ENCODE results near the gene EHHADH. TPM values are rescaled to one million over a fixed set of nuclear protein-coding genes. Genes with fewer than 3 reads are reported as not detected.

The EHHADH gene
- total RNA-seq, 1 experiment from 2014 or later, result 10.7 TPM

DNA sequence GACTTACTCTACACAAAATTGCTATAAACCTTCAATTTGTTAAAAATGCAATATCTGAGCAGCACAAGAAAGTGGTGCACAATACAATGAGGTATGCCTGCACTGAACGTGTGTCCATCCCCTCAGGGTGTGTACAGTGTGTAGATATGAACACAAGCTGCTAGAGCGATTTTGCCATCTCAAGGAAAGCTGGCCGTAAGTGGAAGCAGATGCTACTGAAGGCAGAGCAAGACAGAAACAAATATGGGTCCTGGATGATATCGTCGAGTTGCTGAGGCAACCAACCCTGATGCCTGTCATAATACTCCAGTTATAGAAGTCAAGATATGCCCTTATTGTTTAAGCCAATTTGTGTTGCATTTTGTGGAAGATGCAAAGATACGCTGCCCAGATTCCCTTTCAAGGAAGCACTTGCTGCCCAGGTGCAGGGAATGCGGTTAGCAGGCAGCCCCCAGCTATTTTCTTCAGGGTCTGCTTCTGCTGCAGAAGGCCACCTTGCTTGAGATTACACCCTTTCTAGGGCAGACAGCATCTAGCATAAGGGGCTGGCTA, 25.8 kb upstream of the EHHADH start:
- intact Hi-C loops (cut with micrococcal nuclease), result loop anchor here (2.0 kb wide), 1 partner anchor 405 kb away; no protein-coding TSS in a partner anchor
- CTCF ChIA-PET, result interaction anchor here (1.3 kb wide), 1 partner anchor 29 kb away, joined by 3 read pairs; no protein-coding TSS in a partner anchor

More for the DNA sequence above, 25.8 kb upstream of the EHHADH start:
- peaks cover 6 to 21% of the 10 kb centered on the region in 2 experiments; a peak in 3 of 4 replicates for H3K4me1 ChIP-seq (ENCODE audit: control insufficient read depth in 1 of 2, insufficient read depth in 2 of 2, low read length in 2 of 2)
- RAD21 ChIA-PET (ENCODE audit: low non-redundant PET in 1 of 2, low total read pairs in 2 of 2, uncharacterized antibody in 2 of 2, unreplicated experiment in 2 of 2), result no interaction called here
- no peak overlapping the region for H2AFZ ChIP-seq (ENCODE audit: low read depth, low read length, poor library complexity, severe bottlenecking)
- no peak overlapping the region for H3K9ac ChIP-seq (ENCODE audit: low read length)
- H3K4me3 ChIP-seq (replicated peaks in 1 of 2; ENCODE audit: low read depth in 1 of 2, low read length in 2 of 2), result no peak overlapping the region
- H3K27ac ChIP-seq (ENCODE audit: low read depth, low read length), result no peak overlapping the region
- no peaks in the 10 kb centered on the region for H3K9me2 ChIP-seq (ENCODE audit: insufficient read depth)
- H4K20me1 ChIP-seq (ENCODE audit: insufficient read depth), result no peaks in the 10 kb centered on the region
- H3K4me2 ChIP-seq (ENCODE audit: low read length), result no peak overlapping the region
- no peaks in the 10 kb centered on the region for H3K36me3 ChIP-seq (ENCODE audit: control insufficient read depth in 1 of 2, insufficient read depth in 2 of 2, low read length in 2 of 2)
- no peak for TF ChIP-seq SIN3A (IDR thresholded peaks at IDR 0.05; ENCODE audit: low read depth)
- no peak for TF ChIP-seq EGR1 (IDR thresholded peaks at IDR 0.05; ENCODE audit: low read depth)
- no peak for TF ChIP-seq ELF1 (IDR thresholded peaks at IDR 0.05; ENCODE audit: borderline replicate concordance, low read depth)
- no peak for TF ChIP-seq POLR2AphosphoS5 (IDR thresholded peaks at IDR 0.05; ENCODE audit: low read depth, low read length)
- TF ChIP-seq, protein P1, sequence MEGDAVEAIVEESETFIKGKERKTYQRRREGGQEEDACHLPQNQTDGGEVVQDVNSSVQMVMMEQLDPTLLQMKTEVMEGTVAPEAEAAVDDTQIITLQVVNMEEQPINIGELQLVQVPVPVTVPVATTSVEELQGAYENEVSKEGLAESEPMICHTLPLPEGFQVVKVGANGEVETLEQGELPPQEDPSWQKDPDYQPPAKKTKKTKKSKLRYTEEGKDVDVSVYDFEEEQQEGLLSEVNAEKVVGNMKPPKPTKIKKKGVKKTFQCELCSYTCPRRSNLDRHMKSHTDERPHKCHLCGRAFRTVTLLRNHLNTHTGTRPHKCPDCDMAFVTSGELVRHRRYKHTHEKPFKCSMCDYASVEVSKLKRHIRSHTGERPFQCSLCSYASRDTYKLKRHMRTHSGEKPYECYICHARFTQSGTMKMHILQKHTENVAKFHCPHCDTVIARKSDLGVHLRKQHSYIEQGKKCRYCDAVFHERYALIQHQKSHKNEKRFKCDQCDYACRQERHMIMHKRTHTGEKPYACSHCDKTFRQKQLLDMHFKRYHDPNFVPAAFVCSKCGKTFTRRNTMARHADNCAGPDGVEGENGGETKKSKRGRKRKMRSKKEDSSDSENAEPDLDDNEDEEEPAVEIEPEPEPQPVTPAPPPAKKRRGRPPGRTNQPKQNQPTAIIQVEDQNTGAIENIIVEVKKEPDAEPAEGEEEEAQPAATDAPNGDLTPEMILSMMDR (IDR thresholded peaks at IDR 0.05 in 2 of 3, conservative IDR thresholded peaks at IDR 0.05 in 1 of 3; ENCODE audit: borderline replicate concordance in 1 of 3, insufficient read depth in 1 of 3, low read depth in 2 of 3, low read length in 2 of 3), result no peak
- no peak for TF ChIP-seq SP1 (IDR thresholded peaks at IDR 0.05; ENCODE audit: low read depth)
- no peak for TF ChIP-seq ZNF274 (IDR thresholded peaks at IDR 0.05; ENCODE audit: low read depth, low read length)
- TF ChIP-seq EZH2 (IDR thresholded peaks at IDR 0.05), result no peak
- TF ChIP-seq FOSL1 (IDR thresholded peaks at IDR 0.05; ENCODE audit: low read depth), result no peak
- TF ChIP-seq SRF (IDR thresholded peaks at IDR 0.05; ENCODE audit: low read depth), result no peak
- no peak for TF ChIP-seq CBX3 (IDR thresholded peaks at IDR 0.05; ENCODE audit: low read depth)
- no peak for TF ChIP-seq RAD21 (IDR thresholded peaks at IDR 0.05; ENCODE audit: low read depth)
- TF ChIP-seq, protein P2, sequence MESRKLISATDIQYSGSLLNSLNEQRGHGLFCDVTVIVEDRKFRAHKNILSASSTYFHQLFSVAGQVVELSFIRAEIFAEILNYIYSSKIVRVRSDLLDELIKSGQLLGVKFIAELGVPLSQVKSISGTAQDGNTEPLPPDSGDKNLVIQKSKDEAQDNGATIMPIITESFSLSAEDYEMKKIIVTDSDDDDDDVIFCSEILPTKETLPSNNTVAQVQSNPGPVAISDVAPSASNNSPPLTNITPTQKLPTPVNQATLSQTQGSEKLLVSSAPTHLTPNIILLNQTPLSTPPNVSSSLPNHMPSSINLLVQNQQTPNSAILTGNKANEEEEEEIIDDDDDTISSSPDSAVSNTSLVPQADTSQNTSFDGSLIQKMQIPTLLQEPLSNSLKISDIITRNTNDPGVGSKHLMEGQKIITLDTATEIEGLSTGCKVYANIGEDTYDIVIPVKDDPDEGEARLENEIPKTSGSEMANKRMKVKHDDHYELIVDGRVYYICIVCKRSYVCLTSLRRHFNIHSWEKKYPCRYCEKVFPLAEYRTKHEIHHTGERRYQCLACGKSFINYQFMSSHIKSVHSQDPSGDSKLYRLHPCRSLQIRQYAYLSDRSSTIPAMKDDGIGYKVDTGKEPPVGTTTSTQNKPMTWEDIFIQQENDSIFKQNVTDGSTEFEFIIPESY (IDR thresholded peaks at IDR 0.05; ENCODE audit: extremely low read depth, insufficient replicate concordance, low read length), result no peak
- TF ChIP-seq CEBPB (IDR thresholded peaks at IDR 0.05; ENCODE audit: low read depth), result no peak
- no peak for TF ChIP-seq YY1 (IDR thresholded peaks at IDR 0.05; ENCODE audit: extremely low read depth, insufficient replicate concordance, low read depth, low read length)
- TF ChIP-seq POLR2A (IDR thresholded peaks at IDR 0.05; ENCODE audit: borderline replicate concordance, extremely low read depth, insufficient read depth, insufficient read length), result no peak
- TF ChIP-seq, protein P3, sequence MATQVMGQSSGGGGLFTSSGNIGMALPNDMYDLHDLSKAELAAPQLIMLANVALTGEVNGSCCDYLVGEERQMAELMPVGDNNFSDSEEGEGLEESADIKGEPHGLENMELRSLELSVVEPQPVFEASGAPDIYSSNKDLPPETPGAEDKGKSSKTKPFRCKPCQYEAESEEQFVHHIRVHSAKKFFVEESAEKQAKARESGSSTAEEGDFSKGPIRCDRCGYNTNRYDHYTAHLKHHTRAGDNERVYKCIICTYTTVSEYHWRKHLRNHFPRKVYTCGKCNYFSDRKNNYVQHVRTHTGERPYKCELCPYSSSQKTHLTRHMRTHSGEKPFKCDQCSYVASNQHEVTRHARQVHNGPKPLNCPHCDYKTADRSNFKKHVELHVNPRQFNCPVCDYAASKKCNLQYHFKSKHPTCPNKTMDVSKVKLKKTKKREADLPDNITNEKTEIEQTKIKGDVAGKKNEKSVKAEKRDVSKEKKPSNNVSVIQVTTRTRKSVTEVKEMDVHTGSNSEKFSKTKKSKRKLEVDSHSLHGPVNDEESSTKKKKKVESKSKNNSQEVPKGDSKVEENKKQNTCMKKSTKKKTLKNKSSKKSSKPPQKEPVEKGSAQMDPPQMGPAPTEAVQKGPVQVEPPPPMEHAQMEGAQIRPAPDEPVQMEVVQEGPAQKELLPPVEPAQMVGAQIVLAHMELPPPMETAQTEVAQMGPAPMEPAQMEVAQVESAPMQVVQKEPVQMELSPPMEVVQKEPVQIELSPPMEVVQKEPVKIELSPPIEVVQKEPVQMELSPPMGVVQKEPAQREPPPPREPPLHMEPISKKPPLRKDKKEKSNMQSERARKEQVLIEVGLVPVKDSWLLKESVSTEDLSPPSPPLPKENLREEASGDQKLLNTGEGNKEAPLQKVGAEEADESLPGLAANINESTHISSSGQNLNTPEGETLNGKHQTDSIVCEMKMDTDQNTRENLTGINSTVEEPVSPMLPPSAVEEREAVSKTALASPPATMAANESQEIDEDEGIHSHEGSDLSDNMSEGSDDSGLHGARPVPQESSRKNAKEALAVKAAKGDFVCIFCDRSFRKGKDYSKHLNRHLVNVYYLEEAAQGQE (IDR thresholded peaks at IDR 0.05; ENCODE audit: low read depth), result no peak
- TF ChIP-seq, protein P4, sequence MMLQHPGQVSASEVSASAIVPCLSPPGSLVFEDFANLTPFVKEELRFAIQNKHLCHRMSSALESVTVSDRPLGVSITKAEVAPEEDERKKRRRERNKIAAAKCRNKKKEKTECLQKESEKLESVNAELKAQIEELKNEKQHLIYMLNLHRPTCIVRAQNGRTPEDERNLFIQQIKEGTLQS (IDR thresholded peaks at IDR 0.05), result no peak
- no peak for TF ChIP-seq JUND (IDR thresholded peaks at IDR 0.05)
- DNase-seq (ENCODE audit: low read depth, low spot score), result no peak
- H3K27me3 ChIP-seq (ENCODE audit: insufficient read depth, low read length), result no peaks in the 10 kb centered on the region
- no peak for ATAC-seq
- POLR2A ChIA-PET, result no interaction called here
- BruUV-seq (replicated peaks), result no TSS peak
- no peaks in the 10 kb centered on the region for H3K9me3 ChIP-seq (ENCODE audit: control insufficient read depth in 1 of 2, insufficient read depth in 1 of 2, low read depth in 1 of 2, low read length in 2 of 2)
- peaks cover 14% of the 10 kb centered on the region for H3K79me2 ChIP-seq (ENCODE audit: insufficient read depth, low read length)

Measured in HCT116 (cell line).